H9 (cell line): ENCODE measurements around the gene TPSB2. TPM values are rescaled to one million over a fixed set of nuclear protein-coding genes. Genes with fewer than 3 reads are reported as not detected.
"Not testable (repeated sequence)": the region's sequence is repeated elsewhere in the genome, so short reads cannot be mapped to it uniquely, and the experiment has no call there.

ENCODE experiments used
- DNase-seq: peaks from one replicate; pipeline ENCODE4 v3.0.0-alpha.2; 2017
- H2AFZ ChIP-seq: one replicate; pipeline ENCODE4 v1.6.1; 2013; ENCODE audit warnings: mild to moderate bottlenecking, low read length, control low read depth, moderate library complexity
- H2AK5ac ChIP-seq: 2 replicates; pipeline ENCODE4 v1.6.1; 2013; ENCODE audit warnings: low read length, control low read depth, mixed read lengths; ENCODE audit not compliant: insufficient read length
- H2BK120ac ChIP-seq: one replicate; pipeline ENCODE4 v1.6.1; 2013; ENCODE audit warnings: low read depth, mild to moderate bottlenecking, low read length, control low read depth, inconsistent platforms; ENCODE audit not compliant: poor library complexity, severe bottlenecking
- H2BK12ac ChIP-seq: 2 replicates; pipeline ENCODE4 v1.6.1; 2013; ENCODE audit warnings: low read length, control low read depth, mixed read lengths, low read depth; ENCODE audit not compliant: insufficient read length
- H2BK15ac ChIP-seq: 2 replicates; pipeline ENCODE4 v1.6.1; 2013; ENCODE audit warnings: low read depth, low read length, control low read depth
- H2BK20ac ChIP-seq: one replicate; pipeline ENCODE4 v1.6.1; 2013; ENCODE audit warnings: low read depth, mild to moderate bottlenecking, low read length, control low read depth, inconsistent platforms; ENCODE audit not compliant: poor library complexity, severe bottlenecking
- H2BK5ac ChIP-seq: 2 replicates; pipeline ENCODE4 v1.6.1; 2013; ENCODE audit warnings: low read length, control low read depth, mixed read lengths; ENCODE audit not compliant: insufficient read length
- H3K14ac ChIP-seq: 2 replicates; pipeline ENCODE4 v1.6.1; 2013; ENCODE audit warnings: low read length, control low read depth; ENCODE audit not compliant: insufficient read depth
- H3K18ac ChIP-seq: 2 replicates; pipeline ENCODE4 v1.6.1; 2013; ENCODE audit warnings: low read depth, mild to moderate bottlenecking, mixed read lengths, low read length, control low read depth; ENCODE audit not compliant: insufficient read length
- H3K23ac ChIP-seq: 2 replicates; pipeline ENCODE4 v1.6.1; 2013; ENCODE audit warnings: low read length, control low read depth, mixed read lengths, low read depth; ENCODE audit not compliant: insufficient read length
- H3K23me2 ChIP-seq: 2 replicates; pipeline ENCODE4 v1.6.1; 2013; ENCODE audit warnings: low read depth, mild to moderate bottlenecking, mixed read lengths, low read length, control low read depth; ENCODE audit not compliant: insufficient read length, poor library complexity, severe bottlenecking
- H3K27ac ChIP-seq: 2 replicates; pipeline ENCODE4 v1.5.1; 2013; ENCODE audit warnings: low read length, control low read depth, mixed read lengths, low read depth; ENCODE audit not compliant: insufficient read length
- H3K27me3 ChIP-seq: 2 replicates; pipeline ENCODE4 v1.6.1; 2013; ENCODE audit warnings: low read length, control low read depth, inconsistent platforms; ENCODE audit not compliant: insufficient read depth
- H3K4ac ChIP-seq: 2 replicates; pipeline ENCODE4 v1.6.1; 2013; ENCODE audit warnings: low read depth, mild to moderate bottlenecking, control low read depth, inconsistent platforms, low read length, moderate library complexity
- H3K4me1 ChIP-seq: 2 replicates; pipeline ENCODE4 v1.6.1; 2013; ENCODE audit warnings: low read length, control low read depth, inconsistent platforms; ENCODE audit not compliant: insufficient read depth
- H3K4me2 ChIP-seq: 2 replicates; pipeline ENCODE4 v1.6.1; 2013; ENCODE audit warnings: low read length, control low read depth, mixed read lengths; ENCODE audit not compliant: insufficient read length, insufficient read depth
- H3K56ac ChIP-seq: 2 replicates; pipeline ENCODE4 v1.6.1; 2013; ENCODE audit warnings: low read depth, mild to moderate bottlenecking, mixed read lengths, low read length, control low read depth; ENCODE audit not compliant: insufficient read length
- H3K79me1 ChIP-seq: 2 replicates; pipeline ENCODE4 v1.6.1; 2013; ENCODE audit warnings: low read depth, mild to moderate bottlenecking, moderate library complexity, low read length, control low read depth, inconsistent platforms; ENCODE audit not compliant: insufficient read depth, poor library complexity, severe bottlenecking
- H3K79me2 ChIP-seq: 2 replicates; pipeline ENCODE4 v1.6.1; 2013; ENCODE audit warnings: low read length, control low read depth, inconsistent platforms; ENCODE audit not compliant: insufficient read depth
- H3K9ac ChIP-seq: 2 replicates; pipeline ENCODE4 v1.6.1; 2013; ENCODE audit warnings: low read length, control low read depth, mixed read lengths; ENCODE audit not compliant: insufficient read length; ENCODE audit errors: extremely low read depth
- H3K9me3 ChIP-seq: one replicate; pipeline ENCODE4 v1.6.1; 2013; ENCODE audit warnings: low read depth, low read length, inconsistent platforms; ENCODE audit not compliant: control insufficient read depth
- H3T11ph ChIP-seq: one replicate; pipeline ENCODE4 v1.6.1; 2013; ENCODE audit warnings: mild to moderate bottlenecking, low read length, control low read depth, inconsistent platforms
- H4K20me1 ChIP-seq: one replicate; pipeline ENCODE4 v1.6.1; 2013; ENCODE audit not compliant: control insufficient read depth, insufficient read length, insufficient read depth
- H4K5ac ChIP-seq: 2 replicates; pipeline ENCODE4 v1.6.1; 2013; ENCODE audit warnings: low read depth, mild to moderate bottlenecking, mixed read lengths, low read length, control low read depth; ENCODE audit not compliant: insufficient read length
- H4K8ac ChIP-seq: replicated peaks from 2 replicates; pipeline ENCODE4 v1.6.1; 2013; ENCODE audit warnings: low read length, control low read depth, mixed read lengths, low read depth; ENCODE audit not compliant: insufficient read length
- H4K91ac ChIP-seq: 2 replicates; pipeline ENCODE4 v1.6.1; 2013; ENCODE audit warnings: low read depth, mild to moderate bottlenecking, moderate library complexity, mixed read lengths, low read length, control low read depth; ENCODE audit not compliant: insufficient read length
- H3K27ac Mint-ChIP-seq, 3 experiments: 2 replicates in 2 of 3; 3 replicates in 1 of 3; pipeline ENCODE4 v1.8.0; 2020 to 2021; ENCODE audit warnings: mixed read lengths in 3 of 3, mild to moderate bottlenecking in 1 of 3, moderate library complexity in 1 of 3
- H3K27me3 Mint-ChIP-seq: 2 replicates; pipeline ENCODE4 v1.8.0; 2021; ENCODE audit warnings: low read depth, mild to moderate bottlenecking, moderate library complexity, mixed read lengths
- H3K36me3 Mint-ChIP-seq, 3 experiments: 2 replicates in 2 of 3; 3 replicates in 1 of 3; pipeline ENCODE4 v1.8.0; 2020 to 2021; ENCODE audit warnings: low read depth in 3 of 3, mixed read lengths in 3 of 3; ENCODE audit not compliant: insufficient read depth in 1 of 3
- H3K4me1 Mint-ChIP-seq, 2 experiments: 2 replicates each; pipeline ENCODE4 v1.8.0; 2020; ENCODE audit warnings: mixed read lengths in 2 of 2
- H3K4me3 Mint-ChIP-seq, 2 experiments: 2 replicates in 1 of 2; 3 replicates in 1 of 2; pipeline ENCODE4 v1.8.0; 2020 to 2021; ENCODE audit warnings: mild to moderate bottlenecking in 2 of 2, mixed read lengths in 2 of 2, moderate library complexity in 1 of 2
- H3K9me3 Mint-ChIP-seq, 2 experiments: 2 replicates in 1 of 2; 3 replicates in 1 of 2; pipeline ENCODE4 v1.8.0; 2020; ENCODE audit warnings: mild to moderate bottlenecking in 2 of 2, mixed read lengths in 2 of 2, moderate library complexity in 1 of 2
- WGBS: extraction: QIAGEN DNeasy Blood & Tissue Kit; methylation state at CpG from one replicate; pipeline ENCODE4 v1.1.7; 2013; ENCODE audit warnings: missing lambda C conversion rate, low lambda C conversion rate, mixed read lengths; ENCODE audit not compliant: insufficient read length; ENCODE audit errors: extremely low coverage; 5-methylcytosine and 5-hydroxymethylcytosine counted together
- total RNA-seq: library from RNA; stranded (reverse); gene quantifications from 2 replicates; pipeline ENCODE4 v1.2.1, GENCODE V29; 2021
- TF ChIP-seq, protein P1 (sequence below): fragments of 200-600 bp; sonication (generic); conservative IDR thresholded peaks from 3 replicates; pipeline ENCODE4 v1.8.0; 2021; ENCODE audit warnings: antibody characterized with exemption, mild to moderate bottlenecking

Gene TPSB2
- total RNA-seq, 1 experiment from 2014 or later = not detected

DNA sequence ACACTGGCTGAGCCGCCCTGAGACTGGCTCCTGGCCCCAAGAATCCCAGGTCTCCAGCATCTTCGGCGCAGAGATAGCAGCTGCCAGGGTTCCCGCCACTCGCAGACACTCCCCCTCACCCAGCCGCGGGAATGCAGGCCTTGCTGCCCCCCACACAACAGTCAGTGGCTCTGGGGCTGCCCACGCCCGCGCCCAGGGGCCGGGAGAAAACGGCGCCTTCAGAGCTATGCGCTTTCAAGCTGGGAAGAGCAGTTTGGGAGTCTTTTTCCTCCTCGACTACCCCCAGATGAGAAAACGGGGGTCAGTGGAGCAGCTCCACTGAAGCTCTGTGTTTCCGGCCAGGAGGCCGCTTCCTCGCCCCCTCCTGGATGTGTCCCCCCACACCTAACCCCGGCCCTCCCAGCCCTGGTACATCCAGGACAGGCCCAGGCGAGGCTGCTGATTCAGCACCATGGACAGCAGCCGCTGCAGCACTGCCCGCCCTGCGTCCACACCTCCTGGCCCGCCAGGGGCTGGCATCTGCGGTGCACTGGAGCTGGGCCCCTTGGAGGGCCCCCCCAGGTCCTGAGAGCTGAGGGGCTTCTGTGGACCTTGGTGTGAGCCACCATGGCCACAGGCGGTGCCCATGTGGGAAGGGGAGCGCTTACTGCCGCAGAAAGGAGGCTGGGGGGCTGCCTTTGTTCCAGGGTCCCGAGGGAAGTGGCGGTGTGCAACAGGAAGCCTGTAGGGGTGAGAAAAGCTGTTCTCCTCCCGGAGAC is 41.4 kb downstream of the TPSB2 start:
- no peaks in the 10 kb centered on the region for H3K27me3 Mint-ChIP-seq
- H3K23ac ChIP-seq = no peak overlapping the region
- H3K4me1 Mint-ChIP-seq = peaks cover 7 to 18% of the 10 kb centered on the region in 2 experiments; a peak in 3 of 4 replicates
- no peak overlapping the region for H2BK15ac ChIP-seq
- H3K4me3 Mint-ChIP-seq = no peak overlapping the region
- H4K20me1 ChIP-seq = no peaks in the 10 kb centered on the region
- no peak overlapping the region for H2BK12ac ChIP-seq
- H3K9me3 Mint-ChIP-seq = no peaks in the 10 kb centered on the region
- no peak overlapping the region for H3K14ac ChIP-seq
- no peak overlapping the region for H3K4me2 ChIP-seq
- no peak overlapping the region for H3K18ac ChIP-seq
- H3T11ph ChIP-seq = no peak overlapping the region
- no peak overlapping the region for H4K8ac ChIP-seq
- H4K91ac ChIP-seq = no peak overlapping the region
- H3K27ac ChIP-seq = no peak overlapping the region
- no peak overlapping the region for H2BK120ac ChIP-seq
- no peak overlapping the region for H2AK5ac ChIP-seq
- peak; percentile 77 for DNase-seq
- no peaks in the 10 kb centered on the region for H3K79me2 ChIP-seq
- peaks cover 0 to 8% (median 7%) of the 10 kb centered on the region in 3 experiments; a peak in 3 of 7 replicates for H3K36me3 Mint-ChIP-seq
- H3K79me1 ChIP-seq = no peaks in the 10 kb centered on the region
- H3K9me3 ChIP-seq = no peaks in the 10 kb centered on the region
- H4K5ac ChIP-seq = no peak overlapping the region
- H2BK5ac ChIP-seq = no peak overlapping the region
- no CpG with 5 or more reads among the region's 32 CpGs for WGBS
- no peak overlapping the region for H2BK20ac ChIP-seq
- H3K23me2 ChIP-seq = no peaks in the 10 kb centered on the region
- H3K56ac ChIP-seq = no peak overlapping the region
- no peak overlapping the region for H3K9ac ChIP-seq
- no peaks in the 10 kb centered on the region for H3K27me3 ChIP-seq
- H2AFZ ChIP-seq = no peak overlapping the region
- no peak overlapping the region for H3K27ac Mint-ChIP-seq
- no peak overlapping the region for H3K4ac ChIP-seq
- TF ChIP-seq, protein P1, sequence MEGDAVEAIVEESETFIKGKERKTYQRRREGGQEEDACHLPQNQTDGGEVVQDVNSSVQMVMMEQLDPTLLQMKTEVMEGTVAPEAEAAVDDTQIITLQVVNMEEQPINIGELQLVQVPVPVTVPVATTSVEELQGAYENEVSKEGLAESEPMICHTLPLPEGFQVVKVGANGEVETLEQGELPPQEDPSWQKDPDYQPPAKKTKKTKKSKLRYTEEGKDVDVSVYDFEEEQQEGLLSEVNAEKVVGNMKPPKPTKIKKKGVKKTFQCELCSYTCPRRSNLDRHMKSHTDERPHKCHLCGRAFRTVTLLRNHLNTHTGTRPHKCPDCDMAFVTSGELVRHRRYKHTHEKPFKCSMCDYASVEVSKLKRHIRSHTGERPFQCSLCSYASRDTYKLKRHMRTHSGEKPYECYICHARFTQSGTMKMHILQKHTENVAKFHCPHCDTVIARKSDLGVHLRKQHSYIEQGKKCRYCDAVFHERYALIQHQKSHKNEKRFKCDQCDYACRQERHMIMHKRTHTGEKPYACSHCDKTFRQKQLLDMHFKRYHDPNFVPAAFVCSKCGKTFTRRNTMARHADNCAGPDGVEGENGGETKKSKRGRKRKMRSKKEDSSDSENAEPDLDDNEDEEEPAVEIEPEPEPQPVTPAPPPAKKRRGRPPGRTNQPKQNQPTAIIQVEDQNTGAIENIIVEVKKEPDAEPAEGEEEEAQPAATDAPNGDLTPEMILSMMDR = no peak
- no peaks in the 10 kb centered on the region for H3K4me1 ChIP-seq

DNA sequence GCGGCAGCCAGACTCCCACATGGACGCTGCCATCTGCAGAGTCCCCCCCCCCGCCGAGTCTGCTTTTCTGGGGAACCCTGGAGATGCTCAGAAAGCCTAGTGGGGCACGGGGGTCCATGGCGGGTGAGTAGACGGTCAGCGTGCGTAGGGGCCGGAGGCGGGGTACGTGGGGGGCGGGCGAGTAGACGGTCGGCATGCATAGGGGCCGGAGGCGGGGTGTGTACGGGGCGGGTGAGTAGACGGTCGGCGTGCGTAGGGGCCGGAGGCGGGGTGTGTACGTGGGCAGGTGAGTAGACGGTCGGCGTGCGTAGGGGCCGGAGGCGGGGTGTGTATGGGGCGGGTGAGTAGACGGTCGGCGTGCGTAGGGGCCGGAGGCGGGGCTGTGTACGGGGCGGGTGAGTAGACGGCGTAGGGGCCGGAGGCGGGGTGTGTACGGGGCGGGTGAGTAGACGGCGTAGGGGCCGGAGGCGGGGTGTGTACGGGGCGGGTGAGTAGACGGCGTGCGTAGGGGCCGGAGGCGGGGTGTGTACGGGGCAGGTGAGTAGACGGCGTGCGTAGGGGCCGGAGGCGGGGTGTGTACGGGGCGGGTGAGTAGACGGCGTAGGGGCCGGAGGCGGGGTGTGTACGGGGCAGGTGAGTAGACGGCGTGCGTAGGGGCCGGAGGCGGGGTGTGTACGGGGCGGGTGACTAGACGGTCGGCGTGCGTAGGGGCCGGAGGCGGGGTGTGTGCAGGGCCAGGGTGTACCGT is 44.4 kb downstream of the TPSB2 start:
- peaks cover 3 to 17% of the 10 kb centered on the region in 2 experiments; a peak in 2 of 4 replicates for H3K4me1 Mint-ChIP-seq
- H2AK5ac ChIP-seq, H4K5ac ChIP-seq, H3K56ac ChIP-seq, H3K27me3 Mint-ChIP-seq, H3K9me3 ChIP-seq, H3K23me2 ChIP-seq, H3K14ac ChIP-seq, H3K79me1 ChIP-seq, H3K27ac ChIP-seq, H3K18ac ChIP-seq, H2BK20ac ChIP-seq, H3K27ac Mint-ChIP-seq, H3K36me3 Mint-ChIP-seq, H3T11ph ChIP-seq, H3K4me3 Mint-ChIP-seq, H3K27me3 ChIP-seq, H3K9ac ChIP-seq, DNase-seq, H2BK5ac ChIP-seq, H2BK15ac ChIP-seq, H4K8ac ChIP-seq, H4K20me1 ChIP-seq, H3K4me1 ChIP-seq, H3K79me2 ChIP-seq, H4K91ac ChIP-seq, H2BK120ac ChIP-seq, H3K9me3 Mint-ChIP-seq, H3K23ac ChIP-seq, H3K4me2 ChIP-seq, H2BK12ac ChIP-seq, H2AFZ ChIP-seq, H3K4ac ChIP-seq: not testable (repeated sequence)
- WGBS = no CpG with 5 or more reads among the region's 86 CpGs
